GM19455 (cell line): ENCODE data around the gene CDC42SE1.

Experiments
- ATAC-seq: cut with Tn5 transposase; IDR thresholded peaks from one replicate; pipeline ENCODE4 v1.9.1; 2021; ENCODE audit not compliant: unreplicated experiment

The CDC42SE1 gene

GRCh38 chr1:151009674-151010345 lies 49.6 kb downstream of the CDC42SE1 start:
- no peak for ATAC-seq

- ATAC-seq, result no peak
Measured at GRCh38 chr1:151009206-151009587, 50.2 kb downstream of the CDC42SE1 start.

- ATAC-seq, result peak; percentile 80
Measured at GRCh38 chr1:151008244-151009205, 50.9 kb downstream of the CDC42SE1 start, which contains the start of gene PRUNE1. Gene PRUNE1 (plus strand): TSS chr1:151008449. CDS start chr1:151008633, 184 bp downstream.

GRCh38 chr1:151007853-151008243 lies 51.6 kb downstream of the CDC42SE1 start:
- ATAC-seq, result no peak

DNA sequence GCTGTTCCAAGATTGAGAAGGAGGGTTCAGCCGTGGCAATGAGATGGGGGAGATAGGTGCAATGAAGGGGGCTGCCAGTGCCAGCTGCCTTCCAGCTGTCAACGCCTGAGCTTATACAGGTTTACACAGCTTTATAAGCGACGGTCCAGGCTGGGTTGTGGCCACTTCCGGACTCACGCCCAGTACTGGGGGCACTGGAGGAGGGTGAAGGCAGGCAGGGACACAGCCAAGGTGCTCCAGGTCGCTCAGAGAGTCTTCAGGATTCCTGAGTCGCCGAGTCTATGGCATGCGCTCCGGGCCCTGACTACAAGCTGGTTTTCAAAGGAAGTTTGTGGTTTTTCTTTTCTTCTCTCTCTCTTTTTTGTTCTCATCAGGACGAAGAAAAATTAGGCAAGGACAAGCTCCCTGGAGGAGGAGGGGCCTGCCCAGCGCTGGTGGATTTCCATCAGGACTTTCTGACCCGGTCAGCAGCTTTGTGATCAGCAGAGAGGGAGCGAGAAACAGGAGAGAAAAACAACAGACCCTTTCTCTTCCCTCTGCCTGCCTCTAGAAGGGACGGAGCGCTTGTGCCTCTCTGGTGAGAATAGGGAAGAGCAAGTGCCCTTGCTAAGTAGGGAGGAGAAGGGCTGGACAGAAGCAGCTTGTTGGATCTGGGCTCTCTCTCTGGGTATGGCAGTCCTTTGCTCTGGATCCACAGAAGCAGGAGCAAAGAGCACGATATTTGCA lies 52.9 kb downstream of the CDC42SE1 start, which contains the start of gene MINDY1:
Gene MINDY1, minus strand, starts transcription at position 576 of the 726 bp plus-strand sequence. CDS start 4,285 bp downstream, outside the sequence.
- ATAC-seq, result no peak

DNA sequence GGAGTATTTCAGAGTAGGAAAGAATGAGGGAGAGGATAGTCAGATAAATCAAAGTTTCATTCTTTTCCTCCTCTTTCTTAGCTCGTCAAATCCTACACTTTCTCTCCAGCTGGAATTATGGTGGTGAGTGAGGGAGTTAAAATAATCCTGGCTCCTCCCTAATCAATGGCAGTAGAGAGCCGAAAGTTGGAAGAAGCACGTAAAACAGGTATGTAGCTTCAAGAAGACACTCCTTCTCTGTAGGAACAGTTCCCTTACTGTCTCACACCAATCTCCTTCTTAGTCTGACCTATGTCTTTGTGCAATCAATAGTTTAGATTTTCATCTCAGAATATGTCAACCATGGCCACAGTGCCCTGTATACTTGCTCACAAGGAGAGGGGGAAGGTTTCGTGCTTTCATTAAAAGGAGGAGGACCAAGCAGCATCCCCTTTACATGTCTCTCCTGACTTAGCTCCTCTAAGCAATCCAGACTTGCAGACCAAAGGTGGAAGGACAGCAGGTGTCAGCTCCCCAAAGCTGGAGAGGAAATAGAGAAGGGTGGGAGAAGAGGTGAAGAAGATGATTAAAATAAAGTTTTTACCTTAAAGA lies 53.6 kb downstream of the CDC42SE1 start:
- no peak for ATAC-seq

DNA sequence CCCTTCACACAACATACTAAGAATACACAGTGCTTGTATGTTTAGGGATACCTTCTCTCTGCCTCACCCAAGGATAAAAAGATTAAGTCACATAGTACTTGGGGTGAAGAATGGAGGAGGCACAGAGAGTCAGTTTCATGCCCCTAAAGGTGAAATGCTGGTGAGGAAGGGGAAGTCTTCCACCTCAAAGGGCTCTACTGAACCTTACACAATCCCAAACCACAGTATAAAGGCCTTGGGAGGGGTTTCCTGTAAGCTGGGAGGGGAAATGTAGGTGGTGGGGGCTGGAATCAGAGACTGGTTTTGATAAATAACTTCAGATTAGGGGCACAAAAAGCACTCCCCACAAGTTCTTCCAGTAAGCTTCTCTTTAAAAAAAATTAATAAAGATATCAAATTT lies 56.2 kb downstream of the CDC42SE1 start:
- ATAC-seq, result no peak

- ATAC-seq, result no peak
Measured at GRCh38 chr1:151002611-151003010, 56.8 kb downstream of the CDC42SE1 start.

DNA sequence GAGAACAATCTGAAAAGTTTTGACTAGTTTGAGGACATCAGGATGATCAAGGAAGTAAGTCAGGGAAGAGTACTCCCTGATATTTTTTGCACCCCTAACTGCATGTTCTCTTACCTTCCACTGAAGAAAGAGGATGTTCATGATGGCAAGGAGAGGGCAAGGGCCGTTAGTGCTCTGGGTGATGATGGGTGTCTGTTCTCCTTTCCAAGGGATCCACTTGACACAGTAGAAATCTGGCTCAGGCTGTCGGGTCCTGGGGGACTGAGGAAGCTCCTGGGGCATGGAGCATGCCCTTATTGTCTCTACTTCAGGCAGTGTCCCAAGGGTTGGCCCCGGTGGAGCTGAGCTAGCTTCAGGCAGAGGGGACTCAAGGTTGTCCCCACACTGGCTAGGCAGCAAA lies 57.4 kb downstream of the CDC42SE1 start:
- ATAC-seq, result no peak

- ATAC-seq, result no peak
Measured at GRCh38 chr1:151001602-151002001, 57.8 kb downstream of the CDC42SE1 start.
